ENCODE data around the gene CERK.

Gene CERK

GRCh38 chr22:46696614-46697013 lies 41.4 kb downstream of the CERK start:
- no peak for DNase-seq

- no peak for DNase-seq
Observed at GRCh38 chr22:46696229-46696518, 41.9 kb downstream of the CERK start.

GRCh38 chr22:46695346-46696228 lies 42.5 kb downstream of the CERK start:
- DNase-seq = no peak

GRCh38 chr22:46694416-46695170 lies 43.5 kb downstream of the CERK start:
- DNase-seq = no peak

GRCh38 chr22:46693634-46694415 lies 44.2 kb downstream of the CERK start:
- no peak for DNase-seq

- no peak for DNase-seq
Observed at GRCh38 chr22:46691571-46691970, 46.5 kb downstream of the CERK start.

- DNase-seq = no peak
Observed at GRCh38 chr22:46690146-46690545, 47.9 kb downstream of the CERK start.

GRCh38 chr22:46688949-46689348 lies 49.1 kb downstream of the CERK start:
- DNase-seq = no peak

- DNase-seq = no peak
Observed at GRCh38 chr22:46687460-46687859, 50.6 kb downstream of the CERK start.

- DNase-seq = no peak
Observed at GRCh38 chr22:46687048-46687444, 51.0 kb downstream of the CERK start.

GRCh38 chr22:46686221-46687047 lies 51.6 kb downstream of the CERK start:
- no peak for DNase-seq

- no peak for DNase-seq
Observed at GRCh38 chr22:46684706-46685105, 53.3 kb downstream of the CERK start.

- DNase-seq = no peak
Observed at GRCh38 chr22:46682011-46682731, 55.9 kb downstream of the CERK start.

- no peak for DNase-seq
Observed at GRCh38 chr22:46681010-46681409, 57.0 kb downstream of the CERK start.

- no peak for DNase-seq
Observed at GRCh38 chr22:46679706-46680269, 58.3 kb downstream of the CERK start.

GRCh38 chr22:46678785-46679700 lies 59.0 kb downstream of the CERK start:
- no peak for DNase-seq

- DNase-seq = no peak
Observed at GRCh38 chr22:46678003-46678657, 59.9 kb downstream of the CERK start.

- no peak for DNase-seq
Observed at GRCh38 chr22:46677323-46678002, 60.6 kb downstream of the CERK start.

GRCh38 chr22:46676881-46677280 lies 61.2 kb downstream of the CERK start:
- DNase-seq = no peak

All from NCI-H1048 (cell line).